ENCODE data around the gene LRMDA. TPM values are rescaled to one million over a fixed set of nuclear protein-coding genes. Genes with fewer than 3 reads are reported as not detected.

LRMDA gene
- total and polyA plus RNA-seq, 10 of the 15 experiments (the other 5 are each of a cell fraction or from before 2014, with no cell fraction given): 0.07 to 0.54 (median 0.29) TPM; not detected in 4

DNA sequence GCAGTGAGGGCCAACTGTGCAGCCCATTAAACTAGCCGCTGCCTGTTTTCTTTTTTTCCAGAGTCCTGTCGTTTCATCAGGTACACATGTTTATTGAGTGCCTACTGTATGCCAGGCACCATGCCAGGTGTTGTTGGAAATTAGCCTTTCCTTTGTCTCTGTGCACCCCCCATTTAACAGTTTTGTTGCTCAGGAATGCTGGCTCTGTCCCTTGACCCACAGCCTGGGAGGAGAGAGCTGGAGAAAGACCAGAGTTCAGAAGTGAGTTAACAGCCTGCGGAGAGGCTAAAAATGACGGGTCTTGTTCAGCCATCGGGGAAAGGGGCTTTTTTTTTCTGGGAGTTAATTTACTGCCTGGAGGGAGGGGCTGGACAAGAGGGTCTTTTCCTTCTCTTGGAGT lies 1.3 kb downstream of the LRMDA start:
- Histone ChIP-seq H4K20me1 (ENCODE audit: control insufficient read depth, insufficient read depth) (no peaks in the 10 kb centered on the region), H3K4me2 (ENCODE audit: control insufficient read depth, insufficient read depth) (no peak overlapping the region), H3K9me3 (replicated peaks; ENCODE audit: control insufficient read depth, insufficient read depth, low read length) (no peaks in the 10 kb centered on the region), H3K79me2 (ENCODE audit: control insufficient read depth, insufficient read depth, low read length) (no peaks in the 10 kb centered on the region), H3K4me1 (ENCODE audit: control insufficient read depth, insufficient read depth, low read length) (no peaks in the 10 kb centered on the region), H2AFZ (ENCODE audit: control insufficient read depth, low read depth, low read length) (no peak overlapping the region), H3K4me3 (no peak overlapping the region), H3K27ac (ENCODE audit: control insufficient read depth, insufficient read depth) (no peak overlapping the region), H3K9ac (ENCODE audit: control insufficient read depth, insufficient read depth, low read length) (no peak overlapping the region), H3K27me3 (replicated peaks in 1 of 2; ENCODE audit: control insufficient read depth in 2 of 2, insufficient read depth in 2 of 2, low read length in 1 of 2) (peaks cover 0 to 12% of the 10 kb centered on the region in 2 experiments; a peak in 2 of 4 replicates), H3K36me3 (ENCODE audit: control insufficient read depth in 2 of 2, insufficient read depth in 2 of 2, low read length in 1 of 2) (no peaks in the 10 kb centered on the region)
- ChIA-PET SMC1A (ENCODE audit: uncharacterized antibody, unreplicated experiment) (interaction anchor here (0.7 to 2.0 kb wide), 3 partner anchors 9 to 73 kb away, joined by 3 to 4 read pairs (median 4); no protein-coding TSS in a partner anchor), RAD21 (ENCODE audit: unreplicated experiment) (no interaction called here), CTCF (interaction anchor here (0.5 kb wide), 1 partner anchor 64 kb away, joined by 3 read pairs; no protein-coding TSS in a partner anchor), POLR2A (interaction anchor here (1.2 kb wide), 1 partner anchor 29 kb away, joined by 3 read pairs; no protein-coding TSS in a partner anchor)
- intact Hi-C loops (cut with micrococcal nuclease; ENCODE audit: unreplicated experiment): no loop called here
- ATAC-seq (no peak), DNase-seq (ENCODE audit: low read depth, low spot score) (no peak), FAIRE-seq (no peak)
- in situ Hi-C loops (cut with MboI): no loop called here
- WGBS (ENCODE audit: insufficient coverage, insufficient replicate concordance, low lambda C conversion rate, missing lambda C conversion rate): 58% methylated on average over 5 of the region's 5 CpGs
- no peak for TF ChIP-seq HDAC2 (IDR thresholded peaks at IDR 0.05)
- no peak for TF ChIP-seq TAF1 (IDR thresholded peaks at IDR 0.05; ENCODE audit: borderline replicate concordance, low read depth, low read length)
- TF ChIP-seq MTA3 (IDR thresholded peaks at IDR 0.05; ENCODE audit: borderline replicate concordance, low read length): no peak
- TF ChIP-seq BRCA1 (IDR thresholded peaks at IDR 0.05; ENCODE audit: low read depth, low read length): no peak
- TF ChIP-seq RAD21 (IDR thresholded peaks at IDR 0.05; ENCODE audit: insufficient read depth, low read depth, low read length): no peak
- no peak for TF ChIP-seq SMC3 (IDR thresholded peaks at IDR 0.05; ENCODE audit: borderline replicate concordance, low read length)
- no peak for TF ChIP-seq RAD51 (IDR thresholded peaks at IDR 0.05)
- no peak for TF ChIP-seq TCF3 (IDR thresholded peaks at IDR 0.05; ENCODE audit: borderline replicate concordance, insufficient read depth, low read depth, low read length)
- TF ChIP-seq, protein P1, sequence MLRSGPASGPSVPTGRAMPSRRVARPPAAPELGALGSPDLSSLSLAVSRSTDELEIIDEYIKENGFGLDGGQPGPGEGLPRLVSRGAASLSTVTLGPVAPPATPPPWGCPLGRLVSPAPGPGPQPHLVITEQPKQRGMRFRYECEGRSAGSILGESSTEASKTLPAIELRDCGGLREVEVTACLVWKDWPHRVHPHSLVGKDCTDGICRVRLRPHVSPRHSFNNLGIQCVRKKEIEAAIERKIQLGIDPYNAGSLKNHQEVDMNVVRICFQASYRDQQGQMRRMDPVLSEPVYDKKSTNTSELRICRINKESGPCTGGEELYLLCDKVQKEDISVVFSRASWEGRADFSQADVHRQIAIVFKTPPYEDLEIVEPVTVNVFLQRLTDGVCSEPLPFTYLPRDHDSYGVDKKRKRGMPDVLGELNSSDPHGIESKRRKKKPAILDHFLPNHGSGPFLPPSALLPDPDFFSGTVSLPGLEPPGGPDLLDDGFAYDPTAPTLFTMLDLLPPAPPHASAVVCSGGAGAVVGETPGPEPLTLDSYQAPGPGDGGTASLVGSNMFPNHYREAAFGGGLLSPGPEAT (IDR thresholded peaks at IDR 0.05; ENCODE audit: low read depth): no peak
- no peak for TF ChIP-seq NFYA (IDR thresholded peaks at IDR 0.05; ENCODE audit: borderline replicate concordance, low read depth, low read length)
- no peak for TF ChIP-seq BCL11A (IDR thresholded peaks at IDR 0.05; ENCODE audit: low read depth, low read length)
- TF ChIP-seq ZZZ3 (IDR thresholded peaks at IDR 0.05; ENCODE audit: control insufficient read depth, insufficient read length, low read depth): no peak
- TF ChIP-seq CBX3 (IDR thresholded peaks at IDR 0.05; ENCODE audit: borderline replicate concordance, low read depth): no peak
- no peak for TF ChIP-seq MYB (IDR thresholded peaks at IDR 0.05; ENCODE audit: borderline replicate concordance, low read depth, low read length)
- no peak for TF ChIP-seq SUPT20H (IDR thresholded peaks at IDR 0.05; ENCODE audit: borderline replicate concordance, control insufficient read depth, low read depth, low read length)
- TF ChIP-seq ZSCAN29 (IDR thresholded peaks at IDR 0.05): no peak
- TF ChIP-seq CBX5 (IDR thresholded peaks at IDR 0.05; ENCODE audit: low read depth): no peak
- BruUV-seq (replicated peaks): no TSS peak

All from GM12878 (cell line).